Cardiac septum (tissue), 1 donor: ENCODE results near the gene ADSL. TPM values are rescaled to one million over a fixed set of nuclear protein-coding genes. Genes with fewer than 3 reads are reported as not detected.

Experiments
- DNase-seq: peaks from one replicate; pipeline ENCODE4 v3.0.0-alpha.2; 2020; ENCODE audit warnings: low spot score
- intact Hi-C: fragments of 100-400 bp; cut with DNase I; formaldehyde crosslinking; loops from one replicate; pipeline ENCODE4 v1.14.0; 2022
- total RNA-seq: library from RNA; stranded (reverse); fragmentation: NEBNext Ultra II Directional; extraction: Animal tissue kit (Norgen Biotek cat#: 25700); gene quantifications from one replicate; pipeline ENCODE4 v1.2.1, GENCODE V29; 2021
- donor health status: DM: no; HTN: no; CAD: no.

The ADSL gene
- total RNA-seq, 1 donor from 2014 or later, result 47.8 TPM

DNA sequence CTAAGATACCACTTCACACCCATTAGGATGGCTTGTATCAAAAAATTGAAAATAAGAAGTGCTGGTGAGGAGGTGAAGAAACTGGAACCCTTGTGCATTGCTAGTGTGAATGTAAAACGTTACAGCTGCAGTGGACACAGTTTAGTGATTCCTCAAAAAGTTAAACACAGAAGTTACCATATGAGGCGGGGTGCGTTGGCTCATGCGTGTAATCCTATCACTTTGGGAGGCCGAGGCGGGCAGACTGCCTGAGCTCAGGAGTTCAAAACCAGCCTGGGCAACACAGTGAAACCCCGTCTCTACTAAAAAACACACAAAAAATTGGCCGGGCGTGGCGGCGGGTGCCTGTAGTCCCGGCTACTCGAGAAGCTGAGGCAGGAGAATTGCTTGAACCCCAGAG lies 67.6 kb downstream of the ADSL start:
- intact Hi-C loops, result no loop called here
- no peak for DNase-seq

DNA sequence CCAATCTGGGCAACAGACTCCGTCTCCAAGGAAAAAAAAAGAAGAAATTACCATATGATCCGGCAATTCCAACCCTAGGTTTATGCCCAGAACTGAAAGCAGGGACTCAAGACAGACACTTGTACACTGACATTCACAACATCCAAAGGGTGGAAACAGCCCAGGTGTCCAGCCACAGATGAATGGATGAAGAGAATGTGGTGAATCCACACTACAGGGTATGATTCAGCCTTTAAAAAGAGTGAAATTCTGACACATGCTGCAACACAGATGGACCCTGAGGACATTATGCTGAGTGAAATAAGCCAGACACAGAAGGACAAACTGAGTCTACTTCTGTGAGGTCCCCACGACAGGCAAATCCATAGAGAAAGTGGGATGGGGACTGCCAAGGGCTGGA lies 68.0 kb downstream of the ADSL start:
- no peak for DNase-seq
- intact Hi-C loops, result no loop called here

- intact Hi-C loops, result no loop called here
- no peak for DNase-seq
These were observed 68.7 kb downstream of the ADSL start for GRCh38 chr22:40414838-40415505.

GRCh38 chr22:40415531-40416266 lies 69.4 kb downstream of the ADSL start:
- intact Hi-C loops, result no loop called here
- DNase-seq, result no peak

DNA sequence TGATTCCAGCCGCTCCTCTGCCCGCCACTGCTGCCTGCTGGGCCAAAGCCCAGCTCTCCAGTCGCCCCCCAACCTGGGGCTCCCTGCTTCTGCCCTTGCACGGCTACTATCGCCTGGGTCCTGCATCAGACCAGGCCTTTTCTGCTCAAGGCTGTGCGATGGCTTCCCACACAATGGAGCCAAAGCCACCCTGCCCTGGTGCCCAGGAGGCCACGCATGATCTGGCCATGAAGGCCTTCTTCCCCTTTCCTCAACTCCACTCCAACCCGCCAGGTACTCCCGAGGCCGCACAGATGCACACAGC lies 69.9 kb downstream of the ADSL start:
- intact Hi-C loops, result no loop called here
- no peak for DNase-seq

GRCh38 chr22:40416636-40417035 lies 70.3 kb downstream of the ADSL start:
- DNase-seq, result no peak
- intact Hi-C loops, result no loop called here

- intact Hi-C loops, result no loop called here
- DNase-seq, result no peak
These were observed 70.7 kb downstream of the ADSL start for GRCh38 chr22:40417041-40417440.

- DNase-seq, result no peak
- intact Hi-C loops, result no loop called here
These were observed 71.6 kb downstream of the ADSL start for GRCh38 chr22:40417881-40418280.

DNA sequence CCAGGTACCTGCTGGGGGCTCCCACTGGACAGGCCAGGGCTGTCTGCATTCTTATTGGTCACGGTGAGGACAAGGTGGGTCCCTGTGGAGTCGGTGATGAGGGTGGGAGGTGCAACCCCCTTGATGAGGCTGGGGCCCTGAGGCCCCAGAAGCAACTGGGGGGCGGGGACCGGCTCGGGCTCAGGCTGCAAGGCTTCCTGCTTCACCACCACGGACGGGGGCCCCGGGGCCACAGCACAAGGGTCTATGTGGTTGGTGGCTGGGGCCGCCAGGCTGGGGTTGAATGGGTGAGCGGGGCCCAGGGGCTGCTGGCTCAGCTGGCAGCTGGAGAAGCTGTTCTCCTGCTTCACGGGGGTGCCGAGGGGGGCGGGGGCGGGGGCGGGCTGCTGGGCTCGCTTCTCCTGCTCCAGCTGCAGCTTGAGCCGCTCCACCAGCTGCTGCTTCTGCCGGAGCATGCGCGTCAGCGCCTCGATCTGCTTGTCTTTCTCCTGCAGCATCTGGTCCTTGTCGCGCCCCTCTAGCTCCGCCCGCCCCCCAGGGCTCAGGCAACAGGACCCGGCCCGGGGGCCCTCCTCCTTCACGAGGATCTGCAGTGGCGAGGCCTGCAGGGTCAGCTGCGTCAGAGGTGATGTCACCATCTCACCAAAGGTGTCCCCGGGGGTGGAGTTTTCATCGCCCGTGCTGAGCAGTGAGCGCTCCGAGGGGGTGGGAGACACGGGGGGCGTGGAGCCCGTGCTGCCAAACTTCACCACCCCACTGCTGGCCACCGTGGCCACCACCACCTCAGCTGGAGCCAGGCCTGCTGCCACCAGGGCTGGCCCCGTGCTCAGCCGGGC lies 72.3 kb downstream of the ADSL start:
- DNase-seq, result no peak
- intact Hi-C loops, result no loop called here

- no peak for DNase-seq
- intact Hi-C loops, result no loop called here
These were observed 73.4 kb downstream of the ADSL start for GRCh38 chr22:40419718-40420117.

DNA sequence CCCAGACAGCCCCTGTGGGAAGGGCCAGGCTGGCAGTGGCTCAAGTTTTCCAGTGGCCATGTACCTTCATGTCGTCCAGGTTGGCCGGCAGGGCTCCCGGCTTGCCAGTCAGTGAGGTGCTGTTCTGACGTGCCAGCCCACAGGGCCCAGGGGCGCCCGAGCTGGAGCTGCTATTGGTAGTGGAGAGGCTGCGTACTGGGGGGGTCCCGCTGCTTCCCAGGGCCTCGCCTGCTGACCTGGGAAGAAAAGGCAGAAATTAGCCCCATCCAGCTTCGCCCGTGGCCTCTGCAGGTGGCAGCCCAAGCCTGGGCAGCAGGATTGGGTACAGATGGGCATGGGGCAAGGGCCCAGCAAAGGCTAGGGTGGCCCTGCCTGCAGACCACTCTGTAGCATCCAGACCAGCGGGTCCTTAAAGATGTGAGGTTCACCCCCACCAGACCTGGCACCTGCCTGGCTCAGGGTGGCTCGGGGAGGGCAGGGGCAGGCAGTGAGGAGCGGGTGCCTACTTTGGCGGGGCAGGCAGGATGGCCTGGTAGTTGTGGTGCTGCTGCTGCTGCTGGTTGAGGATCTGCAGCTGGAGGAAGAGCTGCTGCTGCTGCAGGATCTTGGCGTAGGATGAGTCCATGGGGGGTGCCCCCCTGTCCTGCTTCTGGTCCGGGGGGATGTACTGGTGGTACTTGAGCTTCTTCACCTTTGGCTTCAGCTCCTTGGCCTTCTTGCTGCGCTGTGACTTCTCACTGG lies 74.2 kb downstream of the ADSL start:
- DNase-seq, result no peak
- intact Hi-C loops, result no loop called here

- DNase-seq, result no peak
These were observed 74.7 kb downstream of the ADSL start for GRCh38 chr22:40421082-40421350.

DNA sequence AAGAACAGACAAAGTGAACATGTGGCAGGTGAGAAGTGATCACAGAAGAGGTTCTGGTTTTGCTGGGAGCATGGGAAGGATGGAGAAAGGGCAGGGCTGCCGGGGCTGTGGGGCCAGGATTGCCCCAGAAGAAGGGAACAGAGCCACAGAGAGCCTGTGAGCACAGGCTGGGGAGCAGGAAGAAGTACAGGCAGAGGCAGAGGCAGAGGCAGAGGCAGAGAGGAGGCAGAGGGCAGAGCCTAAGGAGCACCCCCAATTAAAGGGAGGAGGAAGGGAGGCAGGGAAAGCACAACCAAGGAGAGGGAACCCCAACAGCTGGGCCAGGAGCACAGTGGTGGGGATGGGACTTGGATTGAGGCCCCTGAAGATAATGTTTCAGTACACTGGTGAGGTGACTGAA lies 75.6 kb downstream of the ADSL start:
- no peak for DNase-seq
- intact Hi-C loops, result no loop called here

More at GRCh38 chr22:40421082-40421350, 74.7 kb downstream of the ADSL start:
- intact Hi-C loops, result no loop called here

GRCh38 chr22:40422558-40423309 lies 76.4 kb downstream of the ADSL start:
- DNase-seq, result no peak
- intact Hi-C loops, result no loop called here

- intact Hi-C loops, result no loop called here
- DNase-seq, result no peak
These were observed 77.0 kb downstream of the ADSL start for GRCh38 chr22:40423310-40423688.

- DNase-seq, result no peak
- intact Hi-C loops, result no loop called here
These were observed 77.8 kb downstream of the ADSL start for GRCh38 chr22:40423882-40424640.

GRCh38 chr22:40425082-40425481 lies 78.8 kb downstream of the ADSL start:
- intact Hi-C loops, result no loop called here
- DNase-seq, result no peak

DNA sequence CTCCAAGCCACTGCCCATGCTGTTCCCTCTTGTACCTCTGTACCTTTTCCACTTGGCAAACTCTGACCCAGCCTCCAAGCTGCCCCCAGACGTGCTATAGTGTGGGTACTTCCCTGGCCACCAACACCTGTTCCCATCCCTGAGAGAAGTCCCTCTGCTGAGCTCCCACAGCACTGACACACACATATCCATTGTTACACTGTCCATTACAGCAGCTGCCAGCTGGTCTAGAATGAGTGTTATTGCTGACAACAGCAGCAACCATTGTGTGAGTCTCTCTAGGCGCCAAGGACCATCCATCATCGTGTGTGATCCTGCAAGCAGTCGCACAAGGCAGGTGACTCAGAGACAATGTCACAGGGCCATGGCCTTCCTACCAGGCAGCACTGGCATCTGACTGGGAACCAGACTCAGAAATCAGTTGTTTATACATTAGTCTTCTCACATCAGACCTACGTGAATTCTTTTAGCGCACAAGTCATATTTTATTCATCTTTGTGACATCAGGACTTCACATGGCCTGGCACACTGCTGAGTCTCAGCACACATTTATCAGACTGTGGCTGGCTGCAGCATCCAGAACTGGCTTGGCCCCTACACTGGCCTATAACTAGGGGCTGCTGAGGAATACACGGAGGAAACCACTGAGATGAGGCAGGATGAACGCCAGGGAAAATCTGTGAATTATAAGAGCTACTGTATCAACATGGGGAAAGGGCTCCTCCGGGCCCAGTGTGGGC lies 80.5 kb downstream of the ADSL start:
- intact Hi-C loops, result no loop called here

More for the DNA sequence above, 80.5 kb downstream of the ADSL start:
- DNase-seq, result no peak
